Panc1 (cell line): ENCODE results near the gene SLC6A2. TPM values are rescaled to one million over a fixed set of nuclear protein-coding genes. Genes with fewer than 3 reads are reported as not detected.

Experiments
- ATAC-seq: fragments of 200-7000 bp; cut with Tn5 transposase; 2 replicates; pipeline ENCODE4 v1.9.1; 2020; ENCODE audit warnings: mild to moderate bottlenecking, moderate library complexity
- BruUV-seq: library from RNA; stranded (reverse); fragments of 400-500 nt; replicated peaks from 2 replicates; lab custom pipeline; 2021; lab: Mats Ljungman, UMichigan
- CTCF ChIA-PET: fragments of 300-600 bp; sonication (Branson Sonifier 250); formaldehyde crosslinking; loops from one replicate; lab custom pipeline; 2022; ENCODE audit warnings: antibody characterized with exemption; lab: Charles Lee
- POLR2A ChIA-PET: fragments of 300-600 bp; sonication (Branson Sonifier 250); formaldehyde crosslinking; loops from one replicate; lab custom pipeline; 2022; ENCODE audit warnings: antibody characterized with exemption; lab: Charles Lee
- DNase-seq: peaks from one replicate; pipeline ENCODE4 v3.0.0-alpha.2; 2010; ENCODE audit warnings: low read depth, low spot score
- H3K27ac ChIP-seq: 2 replicates; pipeline ENCODE4 v1.5.1; 2011; ENCODE audit warnings: mild to moderate bottlenecking, low read length, inconsistent platforms
- H3K27me3 ChIP-seq: fragments of 200-500 bp; sonication (Bioruptor generic); 2 replicates; pipeline ENCODE4 v1.6.0; 2014; ENCODE audit warnings: low read length, inconsistent platforms; ENCODE audit not compliant: control insufficient read depth, insufficient read depth
- H3K36me3 ChIP-seq: fragments of 200-500 bp; sonication (Bioruptor generic); 2 replicates; pipeline ENCODE4 v1.5.1; 2014; ENCODE audit warnings: inconsistent platforms, mild to moderate bottlenecking, low read length, moderate library complexity; ENCODE audit not compliant: control insufficient read depth, insufficient read depth
- H3K4me1 ChIP-seq: 2 replicates; pipeline ENCODE4 v1.5.1; 2011; ENCODE audit warnings: inconsistent platforms, mild to moderate bottlenecking, low read length, moderate library complexity; ENCODE audit not compliant: control insufficient read depth, insufficient read depth
- H3K4me3 ChIP-seq, 2 experiments: 2 replicates each; pipeline ENCODE4 v1.5.1; 2011 to 2012; ENCODE audit warnings: low read depth in 2 of 2, low read length in 2 of 2, mild to moderate bottlenecking in 2 of 2, inconsistent platforms in 1 of 2, moderate library complexity in 1 of 2
- H3K9me3 ChIP-seq: fragments of 200-500 bp; sonication (Bioruptor generic); 2 replicates; pipeline ENCODE4 v1.5.1; 2014; ENCODE audit warnings: low read depth, mild to moderate bottlenecking, inconsistent platforms, low read length, moderate library complexity; ENCODE audit not compliant: control insufficient read depth, insufficient read depth
- POLR2AphosphoS5 ChIP-seq: IDR thresholded peaks from 2 replicates; pipeline ENCODE4 v1.6.1; 2012; ENCODE audit warnings: mild to moderate bottlenecking, low read depth, low read length, moderate library complexity
- SIN3A ChIP-seq: IDR thresholded peaks from 2 replicates; pipeline ENCODE4 v1.6.1; 2012; ENCODE audit warnings: low read depth, mild to moderate bottlenecking, low read length, moderate library complexity, borderline replicate concordance; ENCODE audit not compliant: insufficient read depth
- TCF7L2 ChIP-seq: IDR thresholded peaks from 2 replicates; pipeline ENCODE4 v1.6.1; 2011; ENCODE audit warnings: mild to moderate bottlenecking, low read depth, low read length, inconsistent platforms
- in situ Hi-C: cut with HindIII; loops from 2 replicates; pipeline ENCODE4 v1.10.0; 2016; ENCODE audit warnings: low sequenced_read_pairs, low pct_unique_long_range_greater_than_20kb
- intact Hi-C: fragments of 100-400 bp; cut with micrococcal nuclease; formaldehyde crosslinking; loops from one replicate; pipeline ENCODE4 v1.10.0; 2022; ENCODE audit not compliant: unreplicated experiment
- total RNA-seq: library from RNA; stranded (reverse); gene quantifications from one replicate; pipeline ENCODE4 v1.2.1, GENCODE V29; 2021; ENCODE audit not compliant: unreplicated experiment
- TF ChIP-seq, protein P1 (sequence below): fragments of 450-650 bp; IDR thresholded peaks from 2 replicates; pipeline ENCODE4 v1.5.1; 2017; ENCODE audit warnings: mild to moderate bottlenecking
- TF ChIP-seq, protein P2 (sequence below), 2 experiments: IDR thresholded peaks; 2 replicates each; pipeline ENCODE4 v1.6.1; 2011 to 2012; ENCODE audit warnings: low read depth in 2 of 2, control low read depth in 1 of 2, low read length in 1 of 2, mild to moderate bottlenecking in 1 of 2, moderate library complexity in 1 of 2; ENCODE audit not compliant: insufficient read depth in 1 of 2

The SLC6A2 gene
- total RNA-seq, 1 experiment from 2014 or later, result 0.10 TPM

DNA sequence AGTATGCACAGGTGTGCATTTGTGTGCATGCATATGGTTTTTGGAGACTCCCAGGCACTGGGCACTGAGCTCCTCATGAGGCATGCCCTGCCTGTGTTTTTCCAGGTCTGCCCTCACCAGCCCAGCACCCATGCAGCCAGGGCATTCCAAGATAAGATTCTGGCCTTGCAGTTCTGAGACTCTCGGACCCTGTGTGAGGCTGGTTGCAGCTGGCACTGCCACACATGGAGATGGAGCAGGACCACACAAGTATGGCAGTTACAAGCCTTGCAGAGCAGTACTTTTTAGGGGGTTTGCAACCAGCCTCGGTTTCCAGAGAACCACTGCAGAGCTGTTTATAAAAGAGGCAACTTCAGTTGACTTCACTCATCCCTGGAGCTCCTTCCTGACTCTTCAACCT lies 10.2 kb downstream of the SLC6A2 start:
- H3K9me3 ChIP-seq, result no peaks in the 10 kb centered on the region
- H3K36me3 ChIP-seq, result no peaks in the 10 kb centered on the region
- ATAC-seq, result no peak
- ChIA-PET CTCF (no interaction called here), POLR2A (no interaction called here)
- BruUV-seq, result no TSS peak
- H3K4me3 ChIP-seq, result no peak overlapping the region
- no peak for DNase-seq
- no peaks in the 10 kb centered on the region for H3K27me3 ChIP-seq
- no peak overlapping the region for H3K27ac ChIP-seq
- intact Hi-C loops, result no loop called here
- no peaks in the 10 kb centered on the region for H3K4me1 ChIP-seq
- in situ Hi-C loops, result no loop called here
- TF ChIP-seq TCF7L2 (no peak), SIN3A (no peak), POLR2AphosphoS5 (no peak)
- TF ChIP-seq, protein P1, sequence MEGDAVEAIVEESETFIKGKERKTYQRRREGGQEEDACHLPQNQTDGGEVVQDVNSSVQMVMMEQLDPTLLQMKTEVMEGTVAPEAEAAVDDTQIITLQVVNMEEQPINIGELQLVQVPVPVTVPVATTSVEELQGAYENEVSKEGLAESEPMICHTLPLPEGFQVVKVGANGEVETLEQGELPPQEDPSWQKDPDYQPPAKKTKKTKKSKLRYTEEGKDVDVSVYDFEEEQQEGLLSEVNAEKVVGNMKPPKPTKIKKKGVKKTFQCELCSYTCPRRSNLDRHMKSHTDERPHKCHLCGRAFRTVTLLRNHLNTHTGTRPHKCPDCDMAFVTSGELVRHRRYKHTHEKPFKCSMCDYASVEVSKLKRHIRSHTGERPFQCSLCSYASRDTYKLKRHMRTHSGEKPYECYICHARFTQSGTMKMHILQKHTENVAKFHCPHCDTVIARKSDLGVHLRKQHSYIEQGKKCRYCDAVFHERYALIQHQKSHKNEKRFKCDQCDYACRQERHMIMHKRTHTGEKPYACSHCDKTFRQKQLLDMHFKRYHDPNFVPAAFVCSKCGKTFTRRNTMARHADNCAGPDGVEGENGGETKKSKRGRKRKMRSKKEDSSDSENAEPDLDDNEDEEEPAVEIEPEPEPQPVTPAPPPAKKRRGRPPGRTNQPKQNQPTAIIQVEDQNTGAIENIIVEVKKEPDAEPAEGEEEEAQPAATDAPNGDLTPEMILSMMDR, result no peak
- TF ChIP-seq, protein P2, sequence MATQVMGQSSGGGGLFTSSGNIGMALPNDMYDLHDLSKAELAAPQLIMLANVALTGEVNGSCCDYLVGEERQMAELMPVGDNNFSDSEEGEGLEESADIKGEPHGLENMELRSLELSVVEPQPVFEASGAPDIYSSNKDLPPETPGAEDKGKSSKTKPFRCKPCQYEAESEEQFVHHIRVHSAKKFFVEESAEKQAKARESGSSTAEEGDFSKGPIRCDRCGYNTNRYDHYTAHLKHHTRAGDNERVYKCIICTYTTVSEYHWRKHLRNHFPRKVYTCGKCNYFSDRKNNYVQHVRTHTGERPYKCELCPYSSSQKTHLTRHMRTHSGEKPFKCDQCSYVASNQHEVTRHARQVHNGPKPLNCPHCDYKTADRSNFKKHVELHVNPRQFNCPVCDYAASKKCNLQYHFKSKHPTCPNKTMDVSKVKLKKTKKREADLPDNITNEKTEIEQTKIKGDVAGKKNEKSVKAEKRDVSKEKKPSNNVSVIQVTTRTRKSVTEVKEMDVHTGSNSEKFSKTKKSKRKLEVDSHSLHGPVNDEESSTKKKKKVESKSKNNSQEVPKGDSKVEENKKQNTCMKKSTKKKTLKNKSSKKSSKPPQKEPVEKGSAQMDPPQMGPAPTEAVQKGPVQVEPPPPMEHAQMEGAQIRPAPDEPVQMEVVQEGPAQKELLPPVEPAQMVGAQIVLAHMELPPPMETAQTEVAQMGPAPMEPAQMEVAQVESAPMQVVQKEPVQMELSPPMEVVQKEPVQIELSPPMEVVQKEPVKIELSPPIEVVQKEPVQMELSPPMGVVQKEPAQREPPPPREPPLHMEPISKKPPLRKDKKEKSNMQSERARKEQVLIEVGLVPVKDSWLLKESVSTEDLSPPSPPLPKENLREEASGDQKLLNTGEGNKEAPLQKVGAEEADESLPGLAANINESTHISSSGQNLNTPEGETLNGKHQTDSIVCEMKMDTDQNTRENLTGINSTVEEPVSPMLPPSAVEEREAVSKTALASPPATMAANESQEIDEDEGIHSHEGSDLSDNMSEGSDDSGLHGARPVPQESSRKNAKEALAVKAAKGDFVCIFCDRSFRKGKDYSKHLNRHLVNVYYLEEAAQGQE (IDR thresholded peaks at IDR 0.05; ENCODE audit: insufficient read depth in 1 of 2, low read depth in 2 of 2, low read length in 1 of 2), result no peak

DNA sequence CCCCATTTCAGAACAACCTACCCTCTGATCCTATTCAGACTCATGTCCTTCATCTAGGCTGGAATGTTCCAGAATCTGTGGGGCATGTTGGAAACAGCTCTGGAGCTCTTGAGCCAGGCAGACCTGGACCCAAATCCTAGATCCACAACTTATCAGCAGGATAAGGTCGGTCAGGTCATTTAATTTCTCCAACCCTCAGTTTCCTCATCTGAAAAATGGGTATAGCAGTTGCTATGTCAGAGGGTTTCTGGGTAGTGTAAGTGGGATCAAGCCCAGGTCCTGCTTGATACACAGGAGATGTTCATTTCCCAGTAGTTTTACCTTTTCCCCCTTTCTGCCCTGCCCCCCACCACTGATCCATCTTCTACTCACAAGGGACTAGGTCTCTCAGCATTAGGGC lies 12.0 kb downstream of the SLC6A2 start:
- POLR2A ChIA-PET, result no interaction called here
- TF ChIP-seq, protein P1, result no peak

More for the DNA sequence above, 12.0 kb downstream of the SLC6A2 start:
- DNase-seq (no peak), ATAC-seq (no peak)
- BruUV-seq, result no TSS peak
- intact Hi-C loops, result no loop called here
- Histone ChIP-seq H3K4me3 (no peak overlapping the region), H3K4me1 (no peaks in the 10 kb centered on the region), H3K9me3 (no peaks in the 10 kb centered on the region), H3K27ac (no peak overlapping the region), H3K36me3 (no peaks in the 10 kb centered on the region), H3K27me3 (no peaks in the 10 kb centered on the region)
- in situ Hi-C loops, result no loop called here
- CTCF ChIA-PET, result no interaction called here
